Lung (tissue), 12 donors: ENCODE results near the gene PRKD3. TPM values are rescaled to one million over a fixed set of nuclear protein-coding genes. Genes with fewer than 3 reads are reported as not detected.

Experiments used
- ATAC-seq: fragments of 200-7000 bp; cut with Tn5 transposase; one replicate; pipeline ENCODE4 v1.9.1; 2020; ENCODE audit warnings: moderate number of reproducible peaks; ENCODE audit not compliant: insufficient read depth, low FRiP score
- DNase-seq, 3 donors: peaks; one replicate each; pipeline ENCODE4 v3.0.0-alpha.2; 2013 to 2017
- H3K27ac ChIP-seq, 2 donors: one replicate each; pipeline ENCODE4 v1.5.1; 2013; ENCODE audit warnings: mild to moderate bottlenecking in 2 of 2, moderate library complexity in 2 of 2, control low read depth in 1 of 2, inconsistent platforms in 1 of 2, low read depth in 1 of 2, low read length in 1 of 2
- H3K27me3 ChIP-seq, 3 donors: one replicate each; pipeline ENCODE4 v1.5.1; 2013; ENCODE audit warnings: low read length in 2 of 3; ENCODE audit not compliant: control insufficient read depth in 3 of 3, insufficient read depth in 3 of 3
- H3K36me3 ChIP-seq, 4 donors: one replicate each; pipeline ENCODE4 v1.5.1; 2013; ENCODE audit warnings: low read length in 4 of 4, mild to moderate bottlenecking in 1 of 4, moderate library complexity in 1 of 4; ENCODE audit not compliant: control insufficient read depth in 4 of 4, insufficient read depth in 4 of 4
- H3K4me1 ChIP-seq, 5 donors: one replicate each; pipeline ENCODE4 v1.5.1; 2013; ENCODE audit warnings: low read length in 5 of 5, mild to moderate bottlenecking in 2 of 5, moderate library complexity in 1 of 5; ENCODE audit not compliant: control insufficient read depth in 5 of 5, insufficient read depth in 5 of 5
- H3K4me3 ChIP-seq: one replicate; pipeline ENCODE4 v1.5.1; 2013; ENCODE audit warnings: mild to moderate bottlenecking, control low read depth, moderate library complexity
- H3K9ac ChIP-seq, 2 donors: one replicate each; pipeline ENCODE4 v1.5.1; 2013; ENCODE audit warnings: low read length in 2 of 2, control low read depth in 1 of 2; ENCODE audit not compliant: insufficient read depth in 1 of 2
- H3K9me3 ChIP-seq, 4 donors: one replicate each; pipeline ENCODE4 v1.5.1; 2013; ENCODE audit warnings: low read length in 3 of 4, mild to moderate bottlenecking in 1 of 4, moderate library complexity in 1 of 4; ENCODE audit not compliant: control insufficient read depth in 4 of 4, insufficient read depth in 3 of 4
- CTCF ChIP-seq: IDR thresholded peaks from 2 replicates; pipeline ENCODE4 v1.5.1; 2012; ENCODE audit warnings: mild to moderate bottlenecking; ENCODE audit errors: control extremely low read depth, extremely low read depth
- whole genome bisulfite sequencing, 2 donors: extraction: QIAGEN DNeasy Blood & Tissue Kit; methylation state at CpG; one replicate each; pipeline ENCODE4 v1.1.7; 2013; 5-methylcytosine and 5-hydroxymethylcytosine counted together
- polyA plus RNA-seq, 2 donors: library from polyadenylated mRNA; stranded (reverse); fragments of 200-250 nt; gene quantifications; one replicate each; pipeline ENCODE4 v1.2.1, GENCODE V29; 2013
- total RNA-seq, 2 donors: library from RNA; depleted of rRNA in 1 of 2; stranded (reverse); fragments of >200 nt in 1 of 2; gene quantifications; one replicate each; pipeline ENCODE4 v1.2.1, GENCODE V29; 2014 to 2021
- donor health status: control.
- donor health status: control.
- donor health status: Bipolar disorder and iron deficiency.
- donor health status: healthy.
- donor health status: DM: yes; HTN: yes; CAD: no.

Gene PRKD3
- total and polyA plus RNA-seq, 4 donors: 6.4 to 60.8 (median 22.5) TPM

- ATAC-seq: no peak
These were observed 43.4 kb upstream of the PRKD3 start for GRCh38 chr2:37367984-37368383.

GRCh38 chr2:37367310-37367709, 42.7 kb upstream of the PRKD3 start:
- H3K9ac ChIP-seq: no peak overlapping the region
- ATAC-seq (no peak), DNase-seq (no peak)
- no peaks in the 10 kb centered on the region for H3K27me3 ChIP-seq
- TF ChIP-seq CTCF: no peak
- WGBS, 2 donors: 93 to 98% methylated on average over 7 of the region's 7 CpGs
- H3K27ac ChIP-seq: no peak overlapping the region
- no peaks in the 10 kb centered on the region for H3K36me3 ChIP-seq
- H3K4me1 ChIP-seq: peaks cover 0 to 2% (median 0%) of the 10 kb centered on the region in 5 donors
- H3K9me3 ChIP-seq: no peaks in the 10 kb centered on the region
- H3K4me3 ChIP-seq: no peak overlapping the region

More at GRCh38 chr2:37367984-37368383, 43.4 kb upstream of the PRKD3 start:
- Histone ChIP-seq H3K4me3 (no peak overlapping the region), H3K27ac (no peak overlapping the region), H3K27me3 (no peaks in the 10 kb centered on the region), H3K4me1 (peaks cover 0 to 2% (median 0%) of the 10 kb centered on the region in 5 donors), H3K9me3 (no peaks in the 10 kb centered on the region), H3K9ac (no peak overlapping the region), H3K36me3 (no peaks in the 10 kb centered on the region)
- WGBS, 2 donors: 90 to 95% methylated on average over 2 of the region's 2 CpGs
- no peak for DNase-seq
- no peak for TF ChIP-seq CTCF

GRCh38 chr2:37366773-37367172, 42.1 kb upstream of the PRKD3 start:
- H3K27ac ChIP-seq: no peak overlapping the region
- 55 to 57% methylated on average over 4 of the region's 4 CpGs for WGBS, 2 donors
- no peak overlapping the region for H3K4me3 ChIP-seq
- DNase-seq (no peak), ATAC-seq (no peak)
- H3K9ac ChIP-seq: no peak overlapping the region
- no peaks in the 10 kb centered on the region for H3K9me3 ChIP-seq
- no peak for TF ChIP-seq CTCF
- H3K27me3 ChIP-seq: no peaks in the 10 kb centered on the region
- H3K36me3 ChIP-seq: no peaks in the 10 kb centered on the region
- peaks cover 0 to 2% (median 0%) of the 10 kb centered on the region in 5 donors for H3K4me1 ChIP-seq

- DNase-seq: no peak
- H3K36me3 ChIP-seq: no peaks in the 10 kb centered on the region
- H3K27ac ChIP-seq: no peak overlapping the region
- peaks cover 0 to 3% (median 0%) of the 10 kb centered on the region in 4 donors for H3K9me3 ChIP-seq
- ATAC-seq: no peak
- H3K4me1 ChIP-seq: peaks cover 0 to 2% (median 0%) of the 10 kb centered on the region in 5 donors
- no peak overlapping the region for H3K9ac ChIP-seq
- WGBS, 2 donors: 76 to 82% methylated on average over 2 of the region's 2 CpGs
- no peak overlapping the region for H3K4me3 ChIP-seq
- H3K27me3 ChIP-seq: no peaks in the 10 kb centered on the region
- no peak for TF ChIP-seq CTCF
These were observed 41.0 kb upstream of the PRKD3 start for GRCh38 chr2:37365669-37366068.
